ENCODE data around the gene COL28A1. TPM values are rescaled to one million over a fixed set of nuclear protein-coding genes. Genes with fewer than 3 reads are reported as not detected.
"Not testable (repeated sequence)": the region's sequence is repeated elsewhere in the genome, so short reads cannot be mapped to it uniquely, and the experiment has no call there.

The COL28A1 gene
- total RNA-seq, 1 donor from 2014 or later: not detected

DNA sequence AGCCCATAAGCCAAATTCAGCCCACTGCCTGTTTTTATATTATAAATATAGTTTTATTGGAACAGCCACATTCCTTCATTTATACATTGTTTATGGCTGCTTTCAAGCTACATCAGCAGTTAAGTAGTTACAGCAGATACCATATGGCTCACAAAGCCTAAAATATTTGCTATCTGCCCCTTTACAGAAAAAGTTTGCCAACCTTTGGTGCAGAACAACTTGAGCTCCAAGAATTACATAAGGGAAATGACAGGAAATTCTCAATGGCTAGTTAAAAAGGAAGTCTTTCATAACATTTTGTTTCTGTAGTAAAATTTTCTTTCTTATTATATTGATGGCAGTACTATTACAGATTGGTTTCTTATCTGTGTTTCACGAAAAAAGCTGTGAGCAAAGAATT is 59.3 kb downstream of the COL28A1 start:
- no peak for DNase-seq (ENCODE audit: low spot score)
- Mint-ChIP-seq H3K4me1 (ENCODE audit: unreplicated experiment) (no peaks in the 10 kb centered on the region), H3K4me3 (ENCODE audit: unreplicated experiment) (no peak overlapping the region), H3K27me3 (ENCODE audit: unreplicated experiment) (no peaks in the 10 kb centered on the region), H3K9me3 (ENCODE audit: unreplicated experiment) (no peaks in the 10 kb centered on the region), H3K27ac (ENCODE audit: unreplicated experiment) (no peak overlapping the region), H3K36me3 (ENCODE audit: low read depth, unreplicated experiment) (no peaks in the 10 kb centered on the region)
- TF ChIP-seq, protein P1, sequence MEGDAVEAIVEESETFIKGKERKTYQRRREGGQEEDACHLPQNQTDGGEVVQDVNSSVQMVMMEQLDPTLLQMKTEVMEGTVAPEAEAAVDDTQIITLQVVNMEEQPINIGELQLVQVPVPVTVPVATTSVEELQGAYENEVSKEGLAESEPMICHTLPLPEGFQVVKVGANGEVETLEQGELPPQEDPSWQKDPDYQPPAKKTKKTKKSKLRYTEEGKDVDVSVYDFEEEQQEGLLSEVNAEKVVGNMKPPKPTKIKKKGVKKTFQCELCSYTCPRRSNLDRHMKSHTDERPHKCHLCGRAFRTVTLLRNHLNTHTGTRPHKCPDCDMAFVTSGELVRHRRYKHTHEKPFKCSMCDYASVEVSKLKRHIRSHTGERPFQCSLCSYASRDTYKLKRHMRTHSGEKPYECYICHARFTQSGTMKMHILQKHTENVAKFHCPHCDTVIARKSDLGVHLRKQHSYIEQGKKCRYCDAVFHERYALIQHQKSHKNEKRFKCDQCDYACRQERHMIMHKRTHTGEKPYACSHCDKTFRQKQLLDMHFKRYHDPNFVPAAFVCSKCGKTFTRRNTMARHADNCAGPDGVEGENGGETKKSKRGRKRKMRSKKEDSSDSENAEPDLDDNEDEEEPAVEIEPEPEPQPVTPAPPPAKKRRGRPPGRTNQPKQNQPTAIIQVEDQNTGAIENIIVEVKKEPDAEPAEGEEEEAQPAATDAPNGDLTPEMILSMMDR (IDR thresholded peaks at IDR 0.05; ENCODE audit: unreplicated experiment): no peak

DNA sequence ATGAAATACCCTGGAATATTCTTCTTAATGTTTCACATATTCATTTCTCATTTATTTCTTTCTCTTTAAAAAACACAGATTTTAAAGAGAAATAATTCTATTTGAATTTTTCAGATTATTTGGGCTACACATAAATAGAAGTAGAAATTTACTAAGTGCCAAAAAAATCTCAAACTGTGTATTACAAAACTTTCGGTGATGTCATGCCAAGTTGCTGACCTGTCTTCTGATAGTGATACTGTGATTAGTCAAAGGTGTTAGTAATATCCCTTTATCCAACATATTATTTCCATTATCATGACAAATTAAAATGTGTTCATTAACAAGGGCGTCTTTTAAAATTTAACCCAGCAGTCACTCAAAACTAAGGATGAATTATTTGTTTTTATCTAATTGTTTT is 60.1 kb downstream of the COL28A1 start:
- DNase-seq (ENCODE audit: low spot score): no peak
- H3K36me3 Mint-ChIP-seq (ENCODE audit: low read depth, unreplicated experiment): no peaks in the 10 kb centered on the region
- H3K27me3 Mint-ChIP-seq (ENCODE audit: unreplicated experiment): no peaks in the 10 kb centered on the region
- no peak overlapping the region for H3K27ac Mint-ChIP-seq (ENCODE audit: unreplicated experiment)
- H3K4me3 Mint-ChIP-seq (ENCODE audit: unreplicated experiment): no peak overlapping the region
- no peaks in the 10 kb centered on the region for H3K9me3 Mint-ChIP-seq (ENCODE audit: unreplicated experiment)
- H3K4me1 Mint-ChIP-seq (ENCODE audit: unreplicated experiment): no peaks in the 10 kb centered on the region
- TF ChIP-seq, protein P1 (IDR thresholded peaks at IDR 0.05; ENCODE audit: unreplicated experiment): no peak

DNA sequence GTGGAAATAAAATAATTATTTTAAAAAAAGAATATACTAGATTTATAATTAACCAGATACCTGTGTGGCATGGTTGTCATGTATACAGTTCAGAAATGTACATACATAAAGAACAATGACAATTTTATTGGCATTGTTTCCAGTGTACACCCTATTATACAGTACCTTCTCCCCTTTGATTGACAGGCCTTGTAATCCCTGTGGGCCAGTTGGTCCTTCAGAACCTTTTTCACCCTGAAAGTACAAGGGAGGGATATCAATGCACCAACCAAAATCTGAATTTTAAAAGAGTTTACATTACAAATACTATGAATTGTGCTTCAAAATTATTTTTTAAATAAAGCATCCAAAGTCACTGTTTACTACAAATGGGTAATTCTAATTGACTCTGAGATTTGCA is 61.2 kb downstream of the COL28A1 start:
- Mint-ChIP-seq H3K9me3 (ENCODE audit: unreplicated experiment) (no peaks in the 10 kb centered on the region), H3K4me3 (ENCODE audit: unreplicated experiment) (no peak overlapping the region), H3K4me1 (ENCODE audit: unreplicated experiment) (no peaks in the 10 kb centered on the region), H3K27me3 (ENCODE audit: unreplicated experiment) (no peaks in the 10 kb centered on the region), H3K27ac (ENCODE audit: unreplicated experiment) (no peak overlapping the region), H3K36me3 (ENCODE audit: low read depth, unreplicated experiment) (no peaks in the 10 kb centered on the region)
- DNase-seq (ENCODE audit: low spot score): no peak
- TF ChIP-seq, protein P1 (IDR thresholded peaks at IDR 0.05; ENCODE audit: unreplicated experiment): no peak

DNA sequence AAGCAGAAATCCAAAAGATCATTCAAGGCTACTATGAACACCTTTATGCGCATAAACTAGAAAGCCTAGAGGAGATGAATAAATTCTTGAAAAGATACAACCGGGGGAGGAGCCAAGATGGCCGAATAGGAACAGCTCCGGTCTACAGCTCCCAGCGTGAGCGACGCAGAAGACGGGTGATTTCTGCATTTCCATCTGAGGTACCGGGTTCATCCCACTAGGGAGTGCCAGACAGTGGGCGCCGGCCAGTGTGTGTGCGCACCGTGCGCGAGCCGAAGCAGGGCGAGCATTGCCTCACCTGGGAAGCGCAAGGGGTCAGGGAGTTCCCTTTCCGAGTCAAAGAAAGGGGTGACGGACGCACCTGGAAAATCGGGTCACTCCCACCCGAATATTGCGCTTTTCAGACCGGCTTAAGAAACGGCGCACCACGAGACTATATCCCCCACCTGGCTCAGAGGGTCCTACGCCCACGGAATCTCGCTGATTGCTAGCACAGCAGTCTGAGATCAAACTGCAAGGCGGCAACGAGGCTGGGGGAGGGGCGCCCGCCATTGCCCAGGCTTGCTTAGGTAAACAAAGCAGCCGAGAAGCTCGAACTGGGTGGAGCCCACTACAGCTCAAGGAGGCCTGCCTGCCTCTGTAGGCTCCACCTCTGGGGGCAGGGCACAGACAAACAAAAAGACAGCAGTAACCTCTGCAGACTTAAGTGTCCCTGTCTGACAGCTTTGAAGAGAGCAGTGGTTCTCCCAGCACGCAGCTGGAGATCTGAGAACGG is 70.5 kb downstream of the COL28A1 start:
- not testable (repeated sequence) for H3K4me3 Mint-ChIP-seq (ENCODE audit: unreplicated experiment); DNase-seq (ENCODE audit: low spot score); H3K4me1 Mint-ChIP-seq (ENCODE audit: unreplicated experiment); H3K27me3 Mint-ChIP-seq (ENCODE audit: unreplicated experiment); H3K27ac Mint-ChIP-seq (ENCODE audit: unreplicated experiment); H3K36me3 Mint-ChIP-seq (ENCODE audit: low read depth, unreplicated experiment)
- peaks cover 13% of the 10 kb centered on the region for H3K9me3 Mint-ChIP-seq (ENCODE audit: unreplicated experiment)

DNA sequence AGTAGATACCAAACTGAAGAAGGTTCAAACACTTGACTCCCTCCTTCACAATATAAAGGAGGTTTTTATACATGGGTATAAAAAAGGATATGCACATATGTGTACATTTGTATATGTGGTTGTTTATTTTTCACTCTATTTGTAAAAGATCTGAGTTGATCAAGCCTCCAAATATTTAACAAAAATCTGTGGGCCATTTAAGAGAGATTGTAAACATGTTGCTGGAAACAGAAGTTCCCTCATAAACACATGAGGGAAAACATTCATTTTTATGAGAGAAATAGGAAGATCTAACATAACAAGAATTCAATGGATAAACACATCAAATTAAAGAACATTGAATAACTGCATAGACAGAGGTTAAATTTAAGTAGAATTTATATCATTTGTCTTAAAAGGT is 81.7 kb downstream of the COL28A1 start:
- Mint-ChIP-seq H3K27me3 (ENCODE audit: unreplicated experiment) (no peaks in the 10 kb centered on the region), H3K27ac (ENCODE audit: unreplicated experiment) (no peak overlapping the region), H3K4me3 (ENCODE audit: unreplicated experiment) (no peak overlapping the region), H3K4me1 (ENCODE audit: unreplicated experiment) (no peaks in the 10 kb centered on the region), H3K9me3 (ENCODE audit: unreplicated experiment) (no peaks in the 10 kb centered on the region), H3K36me3 (ENCODE audit: low read depth, unreplicated experiment) (no peaks in the 10 kb centered on the region)
- TF ChIP-seq, protein P1 (IDR thresholded peaks at IDR 0.05; ENCODE audit: unreplicated experiment): no peak
- no peak for DNase-seq (ENCODE audit: low spot score)
